Stimulated activated CD4-positive, alpha-beta T cell treated with anti-CD3 and anti-CD28 coated beads, Interleukin-12 subunit alpha, Interleukin-12 subunit beta, amount 100 ng/mL, for 4 hours (primary cell): ENCODE results near the gene HORMAD2.
"Not testable (repeated sequence)": the region's sequence is repeated elsewhere in the genome, so short reads cannot be mapped to it uniquely, and the experiment has no call there.

Experiments
- DNase-seq: peaks from one replicate; pipeline ENCODE4 v3.0.0-alpha.2; 2020

HORMAD2 gene

GRCh38 chr22:30214703-30215407, 134.6 kb downstream of the HORMAD2 start:
- DNase-seq, result no peak

- DNase-seq, result not testable (repeated sequence)
These were observed 136.0 kb downstream of the HORMAD2 start for GRCh38 chr22:30216272-30216671.

GRCh38 chr22:30216710-30217109, 136.4 kb downstream of the HORMAD2 start:
- DNase-seq, result no peak

GRCh38 chr22:30217698-30218560, 137.7 kb downstream of the HORMAD2 start:
- no peak for DNase-seq

- DNase-seq, result no peak
These were observed 138.9 kb downstream of the HORMAD2 start for GRCh38 chr22:30219049-30219654.

GRCh38 chr22:30219668-30220278, 139.5 kb downstream of the HORMAD2 start:
- no peak for DNase-seq

- DNase-seq, result no peak
These were observed 140.2 kb downstream of the HORMAD2 start for GRCh38 chr22:30220338-30221012.

- peak; percentile 48 for DNase-seq
These were observed 141.1 kb downstream of the HORMAD2 start for GRCh38 chr22:30221121-30221992.

GRCh38 chr22:30222321-30222720, 142.1 kb downstream of the HORMAD2 start:
- no peak for DNase-seq

- DNase-seq, result no peak
These were observed 143.0 kb downstream of the HORMAD2 start for GRCh38 chr22:30223303-30223702.

GRCh38 chr22:30224161-30224857, 144.0 kb downstream of the HORMAD2 start:
- no peak for DNase-seq

- DNase-seq, result no peak
These were observed 145.1 kb downstream of the HORMAD2 start for GRCh38 chr22:30225220-30225927.

- DNase-seq, result no peak
These were observed 146.0 kb downstream of the HORMAD2 start for GRCh38 chr22:30226192-30226832.
